Naive B cell (primary cell): ENCODE data around the gene RCAN2. TPM values are rescaled to one million over a fixed set of nuclear protein-coding genes. Genes with fewer than 3 reads are reported as not detected.

Source experiments
- ATAC-seq, 2 donors: fragments of 150-1000 bp; cut with Tn5 transposase; 2 replicates each; pipeline ENCODE4 v1.10.0; 2021; ENCODE audit warnings: low read depth in 2 of 2, mild to moderate bottlenecking in 2 of 2, moderate library complexity in 2 of 2
- DNase-seq: peaks from one replicate; pipeline ENCODE4 v3.0.0; 2022
- H3K27ac Mint-ChIP-seq, 6 donors: one replicate each; pipeline ENCODE4 v1.8.0; 2020 to 2022; ENCODE audit warnings: mild to moderate bottlenecking in 6 of 6, mixed read lengths in 6 of 6, moderate library complexity in 5 of 6, inconsistent platforms in 2 of 6
- H3K27me3 Mint-ChIP-seq, 3 donors: one replicate each; pipeline ENCODE4 v1.8.0; 2021 to 2022; ENCODE audit warnings: mixed read lengths in 3 of 3, mild to moderate bottlenecking in 1 of 3
- H3K36me3 Mint-ChIP-seq, 2 donors: one replicate each; pipeline ENCODE4 v1.8.0; 2020 to 2022; ENCODE audit warnings: mixed read lengths in 2 of 2, inconsistent platforms in 1 of 2, mild to moderate bottlenecking in 1 of 2
- H3K4me1 Mint-ChIP-seq, 3 donors: one replicate each; pipeline ENCODE4 v1.8.0; 2020 to 2022; ENCODE audit warnings: mixed read lengths in 3 of 3, inconsistent platforms in 1 of 3, mild to moderate bottlenecking in 1 of 3, moderate library complexity in 1 of 3
- H3K4me3 Mint-ChIP-seq, 8 donors: one replicate each; pipeline ENCODE4 v1.8.0; 2020 to 2022; ENCODE audit warnings: mild to moderate bottlenecking in 8 of 8, mixed read lengths in 8 of 8, moderate library complexity in 8 of 8, inconsistent platforms in 2 of 8
- H3K9me3 Mint-ChIP-seq, 7 donors: one replicate each; pipeline ENCODE4 v1.8.0; 2020 to 2022; ENCODE audit warnings: mixed read lengths in 7 of 7, mild to moderate bottlenecking in 5 of 7, inconsistent platforms in 2 of 7, moderate library complexity in 1 of 7
- polyA plus RNA-seq, 6 donors: library from polyadenylated mRNA; unstranded; fragments of 300-500 nt; fragmentation: Illumina TruSeq; gene quantifications; one replicate each; pipeline ENCODE4 v1.2.3, GENCODE V29; 2021; ENCODE audit warnings: low read depth in 6 of 6

Gene RCAN2
- polyA plus RNA-seq, 6 donors from 2014 or later: 0.20 TPM; not detected in 5

GRCh38 chr6:46444772-46445454 is 46.3 kb downstream of the RCAN2 start:
- H3K4me3 Mint-ChIP-seq: no peak overlapping the region
- H3K9me3 Mint-ChIP-seq: peaks cover 14 to 50% (median 22%) of the 10 kb centered on the region in 7 donors
- no peak for DNase-seq
- H3K4me1 Mint-ChIP-seq: no peaks in the 10 kb centered on the region
- peaks cover 0 to 23% of the 10 kb centered on the region in 2 donors for H3K36me3 Mint-ChIP-seq
- H3K27me3 Mint-ChIP-seq: peaks cover 10 to 32% (median 16%) of the 10 kb centered on the region in 3 donors
- no peak overlapping the region for H3K27ac Mint-ChIP-seq
- ATAC-seq: no peak

GRCh38 chr6:46443623-46444022 is 47.6 kb downstream of the RCAN2 start:
- Mint-ChIP-seq H3K27ac (no peak overlapping the region), H3K27me3 (peaks cover 16 to 32% (median 17%) of the 10 kb centered on the region in 3 donors), H3K4me3 (no peak overlapping the region), H3K9me3 (peaks cover 12 to 37% (median 21%) of the 10 kb centered on the region in 7 donors), H3K4me1 (no peaks in the 10 kb centered on the region), H3K36me3 (peaks cover 0 to 23% of the 10 kb centered on the region in 2 donors)
- DNase-seq: no peak
- no peak for ATAC-seq

- Mint-ChIP-seq H3K27ac (no peak overlapping the region), H3K27me3 (peaks cover 0 to 27% (median 18%) of the 10 kb centered on the region in 3 donors), H3K9me3 (peaks cover 4 to 10% (median 7%) of the 10 kb centered on the region in 7 donors), H3K4me3 (no peak overlapping the region), H3K36me3 (peaks cover 0 to 7% of the 10 kb centered on the region in 2 donors), H3K4me1 (no peaks in the 10 kb centered on the region)
- no peak for ATAC-seq
- no peak for DNase-seq
Observed at GRCh38 chr6:46440641-46441040, 50.6 kb downstream of the RCAN2 start.

- H3K36me3 Mint-ChIP-seq: peaks cover 0 to 2% of the 10 kb centered on the region in 2 donors
- H3K27ac Mint-ChIP-seq: no peak overlapping the region
- no peaks in the 10 kb centered on the region for H3K4me1 Mint-ChIP-seq
- DNase-seq: no peak
- H3K27me3 Mint-ChIP-seq: peaks cover 0 to 27% (median 13%) of the 10 kb centered on the region in 3 donors
- H3K4me3 Mint-ChIP-seq: no peak overlapping the region
- peaks cover 0 to 5% (median 2%) of the 10 kb centered on the region in 7 donors for H3K9me3 Mint-ChIP-seq
- no peak for ATAC-seq
Observed at GRCh38 chr6:46440141-46440540, 51.1 kb downstream of the RCAN2 start.

GRCh38 chr6:46438245-46438644 is 53.0 kb downstream of the RCAN2 start:
- H3K4me1 Mint-ChIP-seq: no peaks in the 10 kb centered on the region
- no peak overlapping the region for H3K4me3 Mint-ChIP-seq
- peaks cover 3 to 29% (median 5%) of the 10 kb centered on the region in 3 donors for H3K27me3 Mint-ChIP-seq
- ATAC-seq: no peak
- H3K27ac Mint-ChIP-seq: no peak overlapping the region
- peaks cover 0 to 1% of the 10 kb centered on the region in 2 donors for H3K36me3 Mint-ChIP-seq
- peaks cover 0 to 1% (median 0%) of the 10 kb centered on the region in 7 donors for H3K9me3 Mint-ChIP-seq
- no peak for DNase-seq

- Mint-ChIP-seq H3K27ac (no peak overlapping the region), H3K4me1 (no peaks in the 10 kb centered on the region), H3K27me3 (peaks cover 5 to 31% (median 7%) of the 10 kb centered on the region in 3 donors), H3K4me3 (no peak overlapping the region), H3K9me3 (peaks cover 0 to 3% (median 0%) of the 10 kb centered on the region in 7 donors), H3K36me3 (peaks cover 0 to 3% of the 10 kb centered on the region in 2 donors)
- DNase-seq (no peak), ATAC-seq (no peak)
Observed at GRCh38 chr6:46437671-46438221, 53.5 kb downstream of the RCAN2 start.

- Mint-ChIP-seq H3K4me1 (no peaks in the 10 kb centered on the region), H3K27ac (no peak overlapping the region), H3K36me3 (no peaks in the 10 kb centered on the region), H3K4me3 (no peak overlapping the region), H3K27me3 (peaks cover 18 to 35% (median 19%) of the 10 kb centered on the region in 3 donors), H3K9me3 (no peaks in the 10 kb centered on the region)
- ATAC-seq: no peak
- DNase-seq: no peak
Observed at GRCh38 chr6:46422619-46423018, 68.6 kb downstream of the RCAN2 start.

- no peak overlapping the region for H3K4me3 Mint-ChIP-seq
- no peaks in the 10 kb centered on the region for H3K9me3 Mint-ChIP-seq
- no peak for DNase-seq
- H3K36me3 Mint-ChIP-seq: no peaks in the 10 kb centered on the region
- peaks cover 18 to 35% (median 19%) of the 10 kb centered on the region in 3 donors for H3K27me3 Mint-ChIP-seq
- no peak for ATAC-seq
- H3K27ac Mint-ChIP-seq: no peak overlapping the region
- no peaks in the 10 kb centered on the region for H3K4me1 Mint-ChIP-seq
Observed at GRCh38 chr6:46421939-46422338, 69.3 kb downstream of the RCAN2 start.

GRCh38 chr6:46420921-46421638 is 70.2 kb downstream of the RCAN2 start:
- Mint-ChIP-seq H3K4me3 (no peak overlapping the region), H3K27ac (peak overlapping the region in 1 of 6 donors; percentile 31), H3K9me3 (no peaks in the 10 kb centered on the region), H3K4me1 (no peaks in the 10 kb centered on the region), H3K27me3 (peaks cover 14 to 30% (median 18%) of the 10 kb centered on the region in 3 donors), H3K36me3 (no peaks in the 10 kb centered on the region)
- ATAC-seq: no peak
- DNase-seq: no peak

- Mint-ChIP-seq H3K9me3 (no peaks in the 10 kb centered on the region), H3K27me3 (peaks cover 14 to 29% (median 16%) of the 10 kb centered on the region in 3 donors), H3K4me1 (no peaks in the 10 kb centered on the region), H3K4me3 (no peak overlapping the region), H3K36me3 (no peaks in the 10 kb centered on the region), H3K27ac (no peak overlapping the region)
- DNase-seq: no peak
- no peak for ATAC-seq
Observed at GRCh38 chr6:46419576-46420002, 71.7 kb downstream of the RCAN2 start.

GRCh38 chr6:46414398-46414797 is 76.9 kb downstream of the RCAN2 start:
- Mint-ChIP-seq H3K36me3 (no peaks in the 10 kb centered on the region), H3K4me1 (no peaks in the 10 kb centered on the region), H3K27me3 (peaks cover 0 to 5% (median 4%) of the 10 kb centered on the region in 3 donors), H3K27ac (no peak overlapping the region), H3K9me3 (no peaks in the 10 kb centered on the region), H3K4me3 (no peak overlapping the region)
- no peak for ATAC-seq
- no peak for DNase-seq

GRCh38 chr6:46412662-46413061 is 78.6 kb downstream of the RCAN2 start:
- no peak overlapping the region for H3K27ac Mint-ChIP-seq
- H3K36me3 Mint-ChIP-seq: no peaks in the 10 kb centered on the region

GRCh38 chr6:46411456-46412197 is 79.6 kb downstream of the RCAN2 start:
- ATAC-seq: no peak
- Mint-ChIP-seq H3K9me3 (no peaks in the 10 kb centered on the region), H3K4me1 (no peaks in the 10 kb centered on the region), H3K4me3 (no peak overlapping the region), H3K27me3 (peaks cover 0 to 4% (median 0%) of the 10 kb centered on the region in 3 donors), H3K36me3 (no peaks in the 10 kb centered on the region), H3K27ac (no peak overlapping the region)
- DNase-seq: no peak

More at GRCh38 chr6:46412662-46413061, 78.6 kb downstream of the RCAN2 start:
- Mint-ChIP-seq H3K4me1 (no peaks in the 10 kb centered on the region), H3K4me3 (no peak overlapping the region), H3K9me3 (no peaks in the 10 kb centered on the region), H3K27me3 (peaks cover 0 to 4% (median 0%) of the 10 kb centered on the region in 3 donors)
- no peak for DNase-seq
- no peak for ATAC-seq
